Pancreas (tissue), 10 donors: Measurements from ENCODE around the gene SESTD1. TPM values are rescaled to one million over a fixed set of nuclear protein-coding genes. Genes with fewer than 3 reads are reported as not detected.
A peak's percentile ranks its signal among the peaks of the same experiment; 100 is the strongest.

Experiments
- ATAC-seq, 4 donors: fragments of 200-7000 bp; cut with Tn5 transposase; one replicate each; pipeline versions ENCODE4 v1.8.0 to v1.9.1; 2020; ENCODE audit warnings: mild to moderate bottlenecking in 4 of 4, moderate library complexity in 4 of 4
- DNase-seq, 6 donors: peaks; one replicate each; pipeline ENCODE4 v3.0.0-alpha.2; 2020
- FAIRE-seq: peaks from 2 replicates; lab custom pipeline; 2012; peaks lifted over from hg19 to GRCh38; lab: Jason Lieb, UNC
- H3K27ac ChIP-seq, 4 donors: fragments of 200-600 bp; sonication (generic); 1 replicate in 3 of 4; 2 replicates in 1 of 4; pipeline versions ENCODE4 v1.5.0 to v1.8.0; 2020
- H3K27me3 ChIP-seq, 4 donors: fragments of 200-600 bp; one replicate each; pipeline ENCODE4 v1.8.0; 2021
- H3K36me3 ChIP-seq, 3 donors: fragments of 200-600 bp; sonication (generic) in 1 of 3; one replicate each; pipeline versions ENCODE4 v1.5.0 to v1.8.0; 2020 to 2021
- H3K4me1 ChIP-seq, 3 donors: fragments of 200-600 bp; one replicate each; pipeline ENCODE4 v1.8.0; 2021
- H3K4me3 ChIP-seq, 4 donors: fragments of 200-600 bp; sonication (generic) in 2 of 4; one replicate each; pipeline versions ENCODE4 v1.5.0 to v1.8.0; 2020 to 2021
- H3K9me3 ChIP-seq, 4 donors: fragments of 200-600 bp; one replicate each; pipeline ENCODE4 v1.8.0; 2021
- CTCF ChIP-seq, 4 donors: fragments of 200-600 bp; sonication (generic) in 3 of 4; IDR thresholded peaks; one replicate each; pipeline versions ENCODE4 v1.5.0 to v1.8.0; 2021; ENCODE audit warnings: antibody characterized with exemption in 4 of 4
- WGBS, 2 donors: extraction: QIAGEN DNeasy Blood & Tissue Kit; methylation state at CpG; one replicate each; pipeline ENCODE4 v1.1.7; 2013; 5-methylcytosine and 5-hydroxymethylcytosine counted together
- intact Hi-C, 3 donors: fragments of 100-400 bp; cut with DNase I; formaldehyde crosslinking; loops; one replicate each; pipeline versions ENCODE4 v1.11.1 to v1.14.2; 2022
- polyA plus RNA-seq, 2 donors: library from polyadenylated mRNA; stranded (reverse); fragments of 200-250 nt; gene quantifications; one replicate each; pipeline ENCODE4 v1.2.3, GENCODE V29; 2013
- total RNA-seq, 6 donors: library from RNA; stranded (reverse); fragmentation: NEBNext Ultra II Directional in 4 of 6; extraction: Animal tissue kit (Norgen Biotek cat#: 25700) in 4 of 6; gene quantifications; one replicate each; pipeline versions ENCODE4 v1.2.1 to v1.2.4, GENCODE V29; 2021 to 2023
- donor health status: healthy with polysubstance abuse.
- donor health status: DM: no; HTN: no; CAD: no; lungs with moderate emphysema.
- donor health status: DM: no; HTN: no; CAD: no.
- donor health status: control.
- donor health status: control.
- donor health status: Bipolar disorder and iron deficiency.
- donor health status: DM: yes; HTN: yes; CAD: no.
- donor health status: DM: no; HTN: no; CAD: no.
- donor health status: DM: no; HTN: no; CAD: no.
- donor health status: DM: yes; HTN: yes; CAD: no.

SESTD1 gene
- total and polyA plus RNA-seq, 8 donors, result 4.0 to 37.0 (median 14.2) TPM

GRCh38 chr2:179305125-179305524 lies 40.5 kb upstream of the SESTD1 start:
- Histone ChIP-seq H3K4me3 (no peak overlapping the region), H3K4me1 (no peaks in the 10 kb centered on the region), H3K27ac (no peak overlapping the region), H3K27me3 (no peaks in the 10 kb centered on the region), H3K9me3 (no peaks in the 10 kb centered on the region), H3K36me3 (no peaks in the 10 kb centered on the region)
- DNase-seq, result no peak
- intact Hi-C loops, result no loop called here
- TF ChIP-seq CTCF (IDR thresholded peaks at IDR 0.05), result no peak
- peak; percentile 29 for FAIRE-seq
- ATAC-seq, result no peak
- 82 to 91% methylated on average over 3 of the region's 3 CpGs for WGBS, 2 donors

DNA sequence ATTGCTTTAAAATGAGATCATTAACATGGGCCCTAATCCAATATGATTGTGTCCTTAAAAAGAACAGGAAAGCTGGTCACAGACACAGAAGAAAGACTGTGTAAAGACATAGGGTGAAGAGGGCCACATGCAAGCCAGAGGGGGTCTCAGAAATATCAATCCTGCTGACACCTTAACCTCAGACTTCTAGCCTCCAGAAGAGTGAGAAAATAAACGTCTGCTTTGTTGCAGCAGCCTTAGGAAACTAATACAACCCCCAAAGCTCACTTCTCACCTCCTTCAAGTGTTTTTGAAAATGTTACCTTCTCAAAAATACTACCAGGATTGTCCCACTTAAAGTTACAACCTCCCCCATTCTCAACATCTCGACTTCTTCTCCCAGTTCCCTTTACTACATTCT lies 39.8 kb upstream of the SESTD1 start:
- Histone ChIP-seq H3K36me3 (no peaks in the 10 kb centered on the region), H3K4me3 (no peak overlapping the region), H3K4me1 (no peaks in the 10 kb centered on the region), H3K9me3 (no peaks in the 10 kb centered on the region), H3K27ac (no peak overlapping the region), H3K27me3 (no peaks in the 10 kb centered on the region)
- DNase-seq, result no peak
- TF ChIP-seq CTCF (IDR thresholded peaks at IDR 0.05), result no peak
- no peak for ATAC-seq
- 48 to 63% methylated on average over 2 of the region's 2 CpGs for WGBS, 2 donors
- FAIRE-seq, result no peak
- intact Hi-C loops, result no loop called here

DNA sequence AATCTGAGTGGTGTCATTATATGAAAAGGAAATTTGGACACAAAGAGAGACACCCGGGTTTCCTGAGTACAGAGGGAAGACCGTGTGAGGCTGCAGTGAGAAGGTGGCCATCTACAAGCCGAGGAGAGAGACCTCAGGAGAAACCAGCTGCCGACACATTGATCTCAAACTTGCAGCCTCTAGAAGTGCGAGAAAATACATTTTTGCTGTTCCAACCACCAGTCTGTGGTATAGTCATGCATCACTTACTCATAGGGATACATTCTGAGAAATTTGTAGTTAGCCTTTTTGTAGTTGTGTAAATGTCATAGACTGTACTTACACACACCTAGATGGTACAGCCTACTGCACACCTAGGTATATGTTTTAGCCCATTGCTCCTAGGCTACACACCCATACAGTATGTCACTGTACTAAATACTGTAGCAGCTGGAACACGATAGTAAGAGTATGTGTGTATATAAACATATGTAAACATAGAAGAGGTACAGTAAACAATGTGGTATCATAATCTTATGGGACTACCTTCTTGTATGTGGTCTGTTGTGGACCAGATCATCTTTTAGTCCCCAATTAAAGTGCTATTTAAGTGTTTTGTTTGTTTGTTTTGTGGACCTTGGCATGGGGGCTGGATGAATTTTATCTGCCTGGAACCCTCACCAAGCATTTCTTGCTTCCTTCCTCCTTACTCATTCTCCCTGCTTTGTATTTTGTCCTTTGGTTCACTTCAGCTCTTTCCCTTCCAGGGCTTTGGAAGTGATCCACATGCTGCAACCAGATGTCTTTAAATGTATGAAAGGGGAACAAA lies 38.3 kb upstream of the SESTD1 start:
- Histone ChIP-seq H3K4me3 (no peak overlapping the region), H3K9me3 (no peaks in the 10 kb centered on the region), H3K27ac (no peak overlapping the region), H3K36me3 (no peaks in the 10 kb centered on the region), H3K4me1 (no peaks in the 10 kb centered on the region), H3K27me3 (no peaks in the 10 kb centered on the region)
- no peak for FAIRE-seq
- 78 to 84% methylated on average over 6 of the region's 6 CpGs for WGBS, 2 donors
- DNase-seq, result no peak
- ATAC-seq, result no peak
- intact Hi-C loops, result no loop called here
- TF ChIP-seq CTCF (IDR thresholded peaks at IDR 0.05), result no peak

- Histone ChIP-seq H3K9me3 (no peaks in the 10 kb centered on the region), H3K4me3 (no peak overlapping the region), H3K36me3 (no peaks in the 10 kb centered on the region), H3K27ac (no peak overlapping the region), H3K4me1 (no peaks in the 10 kb centered on the region), H3K27me3 (no peaks in the 10 kb centered on the region)
- TF ChIP-seq CTCF (IDR thresholded peaks at IDR 0.05), result no peak
- DNase-seq (no peak), FAIRE-seq (no peak), ATAC-seq (no peak)
- intact Hi-C loops, result no loop called here
- WGBS, 2 donors, result 72 to 77% methylated on average over 4 of the region's 4 CpGs
These were observed 37.5 kb upstream of the SESTD1 start for GRCh38 chr2:179302149-179302548.

DNA sequence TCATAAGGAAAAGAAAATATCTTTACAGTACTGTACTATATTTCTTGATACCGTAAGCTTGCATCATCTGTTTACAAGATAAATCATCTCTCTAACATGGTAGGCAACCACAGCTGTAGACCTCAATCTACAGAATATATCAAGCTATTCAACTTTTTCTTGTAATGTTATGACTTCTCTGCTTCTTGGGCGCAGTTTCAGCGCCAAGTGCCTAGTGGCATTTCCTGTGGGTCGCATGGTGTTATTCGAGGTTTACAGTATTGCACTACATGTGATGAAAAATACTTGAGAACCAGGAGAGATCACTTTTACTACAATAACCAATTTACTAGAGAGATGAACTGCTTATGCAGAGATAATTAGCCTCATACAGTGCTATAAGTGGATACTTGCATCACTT lies 34.0 kb upstream of the SESTD1 start:
- intact Hi-C loops, result no loop called here
- H3K4me1 ChIP-seq, result no peaks in the 10 kb centered on the region
- no peaks in the 10 kb centered on the region for H3K9me3 ChIP-seq
- FAIRE-seq, result no peak
- no peak for ATAC-seq
- no peak for TF ChIP-seq CTCF (IDR thresholded peaks at IDR 0.05)
- no peak overlapping the region for H3K4me3 ChIP-seq
- H3K27ac ChIP-seq, result no peak overlapping the region
- DNase-seq, result no peak
- H3K36me3 ChIP-seq, result no peaks in the 10 kb centered on the region
- 87 to 88% methylated on average over 5 of the region's 5 CpGs for WGBS, 2 donors
- no peaks in the 10 kb centered on the region for H3K27me3 ChIP-seq
